Measurements from ENCODE around the gene SHC2.
"Not testable (repeated sequence)": the region's sequence is repeated elsewhere in the genome, so short reads cannot be mapped to it uniquely, and the experiment has no call there.

DNA sequence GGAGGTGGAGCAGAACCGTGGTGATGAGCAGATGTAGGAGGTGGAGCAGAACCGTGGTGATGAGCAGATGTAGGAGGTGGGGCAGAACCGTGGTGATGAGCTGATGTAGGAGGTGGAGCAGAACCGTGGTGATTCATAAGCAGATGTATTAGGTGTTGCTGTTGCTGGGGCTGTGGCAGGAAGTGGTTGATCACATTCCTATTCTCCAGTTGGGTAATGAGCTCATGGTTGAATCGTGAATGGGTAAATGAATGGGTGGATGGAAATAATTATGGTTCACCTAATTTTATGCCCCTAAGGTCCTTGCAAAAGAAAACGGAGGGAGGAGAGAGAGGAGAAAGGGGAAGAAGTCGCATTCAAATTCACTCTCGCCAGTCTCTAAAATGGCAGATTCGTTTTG, 78.3 kb downstream of the SHC2 start:
- TF ChIP-seq CTCF (IDR thresholded peaks at IDR 0.05; ENCODE audit: low read depth, low read length, poor library complexity, severe bottlenecking); EZH2phosphoT487 (IDR thresholded peaks at IDR 0.05; ENCODE audit: borderline replicate concordance, low read length): not testable (repeated sequence)
